ENCODE data around the gene NTRK3.

NTRK3 gene

GRCh38 chr15:88252441-88252840, 4.1 kb downstream of the NTRK3 start:
- Histone ChIP-seq H3K27ac (ENCODE audit: low read length) (no peak overlapping the region), H3K9me3 (ENCODE audit: insufficient read depth, low read length) (no peaks in the 10 kb centered on the region), H3K27me3 (ENCODE audit: low read depth, low read length) (no peaks in the 10 kb centered on the region), H2AFZ (ENCODE audit: low read depth, low read length) (no peak overlapping the region), H3K4me2 (ENCODE audit: low read length) (no peak overlapping the region), H3K36me3 (replicated peaks; ENCODE audit: low read depth, low read length) (no peaks in the 10 kb centered on the region), H3K79me2 (ENCODE audit: low read length) (no peaks in the 10 kb centered on the region), H3K4me3 (ENCODE audit: low read length) (no peak overlapping the region), H3K9ac (ENCODE audit: low read length) (no peak overlapping the region), H3K4me1 (ENCODE audit: low read length) (no peaks in the 10 kb centered on the region), H4K20me1 (ENCODE audit: insufficient read depth, low read length) (no peaks in the 10 kb centered on the region)
- TF ChIP-seq, protein P1, sequence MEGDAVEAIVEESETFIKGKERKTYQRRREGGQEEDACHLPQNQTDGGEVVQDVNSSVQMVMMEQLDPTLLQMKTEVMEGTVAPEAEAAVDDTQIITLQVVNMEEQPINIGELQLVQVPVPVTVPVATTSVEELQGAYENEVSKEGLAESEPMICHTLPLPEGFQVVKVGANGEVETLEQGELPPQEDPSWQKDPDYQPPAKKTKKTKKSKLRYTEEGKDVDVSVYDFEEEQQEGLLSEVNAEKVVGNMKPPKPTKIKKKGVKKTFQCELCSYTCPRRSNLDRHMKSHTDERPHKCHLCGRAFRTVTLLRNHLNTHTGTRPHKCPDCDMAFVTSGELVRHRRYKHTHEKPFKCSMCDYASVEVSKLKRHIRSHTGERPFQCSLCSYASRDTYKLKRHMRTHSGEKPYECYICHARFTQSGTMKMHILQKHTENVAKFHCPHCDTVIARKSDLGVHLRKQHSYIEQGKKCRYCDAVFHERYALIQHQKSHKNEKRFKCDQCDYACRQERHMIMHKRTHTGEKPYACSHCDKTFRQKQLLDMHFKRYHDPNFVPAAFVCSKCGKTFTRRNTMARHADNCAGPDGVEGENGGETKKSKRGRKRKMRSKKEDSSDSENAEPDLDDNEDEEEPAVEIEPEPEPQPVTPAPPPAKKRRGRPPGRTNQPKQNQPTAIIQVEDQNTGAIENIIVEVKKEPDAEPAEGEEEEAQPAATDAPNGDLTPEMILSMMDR (IDR thresholded peaks at IDR 0.05; ENCODE audit: low read depth, low read length) = no peak
- no peak for TF ChIP-seq EZH2phosphoT487 (IDR thresholded peaks at IDR 0.05; ENCODE audit: low read depth)

GRCh38 chr15:88250826-88251225, 5.7 kb downstream of the NTRK3 start:
- TF ChIP-seq, protein P1 (IDR thresholded peaks at IDR 0.05; ENCODE audit: low read depth, low read length) = no peak
- no peak for TF ChIP-seq EZH2phosphoT487 (IDR thresholded peaks at IDR 0.05; ENCODE audit: low read depth)
- H3K79me2 ChIP-seq (ENCODE audit: low read length) = no peaks in the 10 kb centered on the region
- no peaks in the 10 kb centered on the region for H3K9me3 ChIP-seq (ENCODE audit: insufficient read depth, low read length)
- no peaks in the 10 kb centered on the region for H3K27me3 ChIP-seq (ENCODE audit: low read depth, low read length)
- H3K9ac ChIP-seq (ENCODE audit: low read length) = no peak overlapping the region
- H3K4me3 ChIP-seq (ENCODE audit: low read length) = no peak overlapping the region
- H2AFZ ChIP-seq (ENCODE audit: low read depth, low read length) = no peak overlapping the region
- H3K4me2 ChIP-seq (ENCODE audit: low read length) = no peak overlapping the region
- H3K36me3 ChIP-seq (replicated peaks; ENCODE audit: low read depth, low read length) = no peaks in the 10 kb centered on the region
- no peaks in the 10 kb centered on the region for H4K20me1 ChIP-seq (ENCODE audit: insufficient read depth, low read length)
- peaks cover 9% of the 10 kb centered on the region for H3K4me1 ChIP-seq (ENCODE audit: low read length)
- H3K27ac ChIP-seq (ENCODE audit: low read length) = no peak overlapping the region

- Histone ChIP-seq H3K4me3 (ENCODE audit: low read length) (no peak overlapping the region), H3K4me2 (ENCODE audit: low read length) (no peak overlapping the region), H3K27ac (ENCODE audit: low read length) (no peak overlapping the region), H3K9me3 (ENCODE audit: insufficient read depth, low read length) (no peaks in the 10 kb centered on the region), H3K4me1 (ENCODE audit: low read length) (peaks cover 9% of the 10 kb centered on the region), H3K79me2 (ENCODE audit: low read length) (no peaks in the 10 kb centered on the region), H2AFZ (ENCODE audit: low read depth, low read length) (no peak overlapping the region), H3K9ac (ENCODE audit: low read length) (no peak overlapping the region), H3K27me3 (ENCODE audit: low read depth, low read length) (no peaks in the 10 kb centered on the region), H3K36me3 (replicated peaks; ENCODE audit: low read depth, low read length) (no peaks in the 10 kb centered on the region), H4K20me1 (ENCODE audit: insufficient read depth, low read length) (no peaks in the 10 kb centered on the region)
- TF ChIP-seq, protein P1 (IDR thresholded peaks at IDR 0.05; ENCODE audit: low read depth, low read length) = no peak
- no peak for TF ChIP-seq EZH2phosphoT487 (IDR thresholded peaks at IDR 0.05; ENCODE audit: low read depth)
These were observed 7.3 kb downstream of the NTRK3 start for GRCh38 chr15:88249220-88249619.

DNA sequence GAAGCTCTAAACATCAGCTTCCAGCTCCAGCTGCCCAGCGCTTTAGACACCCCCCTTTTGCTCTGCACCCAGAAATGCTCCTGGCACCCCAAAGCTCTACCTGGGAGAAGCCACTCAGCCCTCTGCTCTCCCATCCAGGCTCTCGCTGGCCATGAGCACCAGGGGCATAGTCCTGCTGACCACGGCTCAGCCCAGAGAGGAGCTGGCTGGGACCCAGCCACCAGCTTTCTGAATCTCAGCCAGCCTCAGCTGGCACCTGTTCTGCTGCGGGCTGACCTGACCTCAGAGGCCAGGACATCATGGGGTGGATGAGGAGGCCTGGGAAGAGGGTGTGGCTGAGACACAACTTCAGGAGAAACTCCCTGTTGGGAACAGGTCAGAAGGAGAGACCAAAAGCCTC, 8.6 kb downstream of the NTRK3 start:
- Histone ChIP-seq H3K4me2 (ENCODE audit: low read length) (no peak overlapping the region), H3K4me3 (ENCODE audit: low read length) (no peak overlapping the region), H3K79me2 (ENCODE audit: low read length) (no peaks in the 10 kb centered on the region), H3K27me3 (ENCODE audit: low read depth, low read length) (no peaks in the 10 kb centered on the region), H3K27ac (ENCODE audit: low read length) (no peak overlapping the region), H4K20me1 (ENCODE audit: insufficient read depth, low read length) (no peaks in the 10 kb centered on the region), H3K9me3 (ENCODE audit: insufficient read depth, low read length) (no peaks in the 10 kb centered on the region), H3K9ac (ENCODE audit: low read length) (no peak overlapping the region), H2AFZ (ENCODE audit: low read depth, low read length) (no peak overlapping the region), H3K4me1 (ENCODE audit: low read length) (peaks cover 9% of the 10 kb centered on the region), H3K36me3 (replicated peaks; ENCODE audit: low read depth, low read length) (no peaks in the 10 kb centered on the region)
- TF ChIP-seq, protein P1 (IDR thresholded peaks at IDR 0.05; ENCODE audit: low read depth, low read length) = no peak
- no peak for TF ChIP-seq EZH2phosphoT487 (IDR thresholded peaks at IDR 0.05; ENCODE audit: low read depth)
